ENCODE data around the gene PPP6R3. TPM values are rescaled to one million over a fixed set of nuclear protein-coding genes. Genes with fewer than 3 reads are reported as not detected.

Gene PPP6R3
- total and polyA plus RNA-seq, 2 of the 13 experiments (the other 11 are each of a cell fraction or from before 2014, with no cell fraction given) = 41.2 to 83.4 TPM

DNA sequence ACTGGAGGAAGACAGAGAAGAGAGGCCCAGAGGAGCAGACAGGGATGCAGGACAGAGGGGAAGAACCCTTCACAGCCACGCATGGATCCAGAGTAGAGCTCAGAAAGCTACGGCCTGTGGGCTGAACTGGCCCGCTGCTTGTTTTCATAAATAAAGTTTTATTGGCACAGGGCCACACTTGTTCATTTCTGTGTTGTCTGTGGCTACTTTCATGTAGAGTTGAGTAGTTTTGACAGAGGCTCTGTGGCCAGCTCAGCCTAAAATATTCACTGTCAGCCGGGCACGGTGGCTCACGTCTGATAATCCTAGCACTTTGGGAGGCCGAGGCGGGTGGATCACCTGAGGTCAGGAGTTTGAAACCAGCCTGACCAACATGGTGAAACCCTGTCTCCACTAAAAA, 197.5 kb downstream of the PPP6R3 start:
- H3K9me3 ChIP-seq (ENCODE audit: low read length) = no peaks in the 10 kb centered on the region
- ATAC-seq (no peak), FAIRE-seq (no peak), DNase-seq (ENCODE audit: low spot score) (no peak)
- no peak overlapping the region for H3K4me2 ChIP-seq (ENCODE audit: low read depth, low read length)
- no peak overlapping the region for H3K27ac ChIP-seq (ENCODE audit: extremely low read length, insufficient read depth, low read length)
- no peak overlapping the region for H3K9ac ChIP-seq (ENCODE audit: insufficient read depth, low read depth, low read length)
- WGBS (ENCODE audit: low lambda C conversion rate) = 86% methylated on average over 7 of the region's 8 CpGs
- no peaks in the 10 kb centered on the region for H3K36me3 ChIP-seq (replicated peaks in 1 of 2; ENCODE audit: control insufficient read depth in 1 of 2, insufficient read depth in 2 of 2, low read length in 2 of 2)
- intact Hi-C loops (cut with micrococcal nuclease; ENCODE audit: unreplicated experiment) (loop anchor here (10.0 kb wide), 1 partner anchor 147 kb away; no protein-coding TSS in a partner anchor), in situ Hi-C loops (cut with HindIII; ENCODE audit: extremely low pct_ligation_motif_present, low pct_unique_long_range_greater_than_20kb) (no loop called here)
- H4K20me1 ChIP-seq (ENCODE audit: insufficient read depth, low read length) = no peaks in the 10 kb centered on the region
- H3K27me3 ChIP-seq (ENCODE audit: control insufficient read depth in 1 of 2, insufficient read depth in 2 of 2, low read length in 2 of 2) = peaks cover 14 to 78% of the 10 kb centered on the region in 2 experiments
- no peak for TF ChIP-seq ZNF3 (CRISPR knock-in tag; IDR thresholded peaks at IDR 0.05)
- TF ChIP-seq CBX5 (CRISPR knock-in tag; IDR thresholded peaks at IDR 0.05; ENCODE audit: borderline replicate concordance) = no peak
- TF ChIP-seq, protein P1, sequence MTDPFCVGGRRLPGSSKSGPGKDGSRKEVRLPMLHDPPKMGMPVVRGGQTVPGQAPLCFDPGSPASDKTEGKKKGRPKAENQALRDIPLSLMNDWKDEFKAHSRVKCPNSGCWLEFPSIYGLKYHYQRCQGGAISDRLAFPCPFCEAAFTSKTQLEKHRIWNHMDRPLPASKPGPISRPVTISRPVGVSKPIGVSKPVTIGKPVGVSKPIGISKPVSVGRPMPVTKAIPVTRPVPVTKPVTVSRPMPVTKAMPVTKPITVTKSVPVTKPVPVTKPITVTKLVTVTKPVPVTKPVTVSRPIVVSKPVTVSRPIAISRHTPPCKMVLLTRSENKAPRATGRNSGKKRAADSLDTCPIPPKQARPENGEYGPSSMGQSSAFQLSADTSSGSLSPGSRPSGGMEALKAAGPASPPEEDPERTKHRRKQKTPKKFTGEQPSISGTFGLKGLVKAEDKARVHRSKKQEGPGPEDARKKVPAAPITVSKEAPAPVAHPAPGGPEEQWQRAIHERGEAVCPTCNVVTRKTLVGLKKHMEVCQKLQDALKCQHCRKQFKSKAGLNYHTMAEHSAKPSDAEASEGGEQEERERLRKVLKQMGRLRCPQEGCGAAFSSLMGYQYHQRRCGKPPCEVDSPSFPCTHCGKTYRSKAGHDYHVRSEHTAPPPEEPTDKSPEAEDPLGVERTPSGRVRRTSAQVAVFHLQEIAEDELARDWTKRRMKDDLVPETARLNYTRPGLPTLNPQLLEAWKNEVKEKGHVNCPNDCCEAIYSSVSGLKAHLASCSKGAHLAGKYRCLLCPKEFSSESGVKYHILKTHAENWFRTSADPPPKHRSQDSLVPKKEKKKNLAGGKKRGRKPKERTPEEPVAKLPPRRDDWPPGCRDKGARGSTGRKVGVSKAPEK (CRISPR knock-in tag; IDR thresholded peaks at IDR 0.05; ENCODE audit: borderline replicate concordance) = no peak
- TF ChIP-seq, protein P2, sequence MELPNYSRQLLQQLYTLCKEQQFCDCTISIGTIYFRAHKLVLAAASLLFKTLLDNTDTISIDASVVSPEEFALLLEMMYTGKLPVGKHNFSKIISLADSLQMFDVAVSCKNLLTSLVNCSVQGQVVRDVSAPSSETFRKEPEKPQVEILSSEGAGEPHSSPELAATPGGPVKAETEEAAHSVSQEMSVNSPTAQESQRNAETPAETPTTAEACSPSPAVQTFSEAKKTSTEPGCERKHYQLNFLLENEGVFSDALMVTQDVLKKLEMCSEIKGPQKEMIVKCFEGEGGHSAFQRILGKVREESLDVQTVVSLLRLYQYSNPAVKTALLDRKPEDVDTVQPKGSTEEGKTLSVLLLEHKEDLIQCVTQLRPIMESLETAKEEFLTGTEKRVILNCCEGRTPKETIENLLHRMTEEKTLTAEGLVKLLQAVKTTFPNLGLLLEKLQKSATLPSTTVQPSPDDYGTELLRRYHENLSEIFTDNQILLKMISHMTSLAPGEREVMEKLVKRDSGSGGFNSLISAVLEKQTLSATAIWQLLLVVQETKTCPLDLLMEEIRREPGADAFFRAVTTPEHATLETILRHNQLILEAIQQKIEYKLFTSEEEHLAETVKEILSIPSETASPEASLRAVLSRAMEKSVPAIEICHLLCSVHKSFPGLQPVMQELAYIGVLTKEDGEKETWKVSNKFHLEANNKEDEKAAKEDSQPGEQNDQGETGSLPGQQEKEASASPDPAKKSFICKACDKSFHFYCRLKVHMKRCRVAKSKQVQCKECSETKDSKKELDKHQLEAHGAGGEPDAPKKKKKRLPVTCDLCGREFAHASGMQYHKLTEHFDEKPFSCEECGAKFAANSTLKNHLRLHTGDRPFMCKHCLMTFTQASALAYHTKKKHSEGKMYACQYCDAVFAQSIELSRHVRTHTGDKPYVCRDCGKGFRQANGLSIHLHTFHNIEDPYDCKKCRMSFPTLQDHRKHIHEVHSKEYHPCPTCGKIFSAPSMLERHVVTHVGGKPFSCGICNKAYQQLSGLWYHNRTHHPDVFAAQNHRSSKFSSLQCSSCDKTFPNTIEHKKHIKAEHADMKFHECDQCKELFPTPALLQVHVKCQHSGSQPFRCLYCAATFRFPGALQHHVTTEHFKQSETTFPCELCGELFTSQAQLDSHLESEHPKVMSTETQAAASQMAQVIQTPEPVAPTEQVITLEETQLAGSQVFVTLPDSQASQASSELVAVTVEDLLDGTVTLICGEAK (IDR thresholded peaks at IDR 0.05) = peak; percentile 37
- TF ChIP-seq, protein P2 (CRISPR knock-in tag; IDR thresholded peaks at IDR 0.05) = peak; percentile 94
- H3K4me1 ChIP-seq (ENCODE audit: insufficient read depth, low read length) = peaks cover 5% of the 10 kb centered on the region
- no TSS peak for BruUV-seq (replicated peaks)
- CTCF ChIA-PET (ENCODE audit: low intra/inter-chr PET ratio, low total read pairs) = no interaction called here
- no peak overlapping the region for H2AFZ ChIP-seq (ENCODE audit: low read length)
- H3K4me3 ChIP-seq (replicated peaks in 1 of 3; ENCODE audit: insufficient read depth in 1 of 3, low read depth in 2 of 3, low read length in 3 of 3) = no peak overlapping the region
- no peaks in the 10 kb centered on the region for H3K79me2 ChIP-seq (ENCODE audit: insufficient read depth, low read length)
- POLR2A ChIA-PET = no interaction called here
